Activated CD8-positive, alpha-beta memory T cell treated with anti-CD3 and anti-CD28 coated beads, Interleukin-2, amount 10 ng/mL, durations not matched to agents 7 days and 5 days (primary cell): ENCODE results near the gene SMARCC1. TPM values are rescaled to one million over a fixed set of nuclear protein-coding genes. Genes with fewer than 3 reads are reported as not detected.
"Not testable (repeated sequence)": the region's sequence is repeated elsewhere in the genome, so short reads cannot be mapped to it uniquely, and the experiment has no call there.

Experiments
- ATAC-seq: fragments of 150-1000 bp; cut with Tn5 transposase; one replicate; pipeline ENCODE4 v1.10.0; 2021; ENCODE audit warnings: moderate library complexity
- CTCF ChIA-PET: fragments of 350-600 bp; sonication (Branson Sonifier 250); formaldehyde crosslinking; loops from one replicate; lab custom pipeline; 2021; ENCODE audit warnings: antibody characterized with exemption; lab: Charles Lee
- DNase-seq: peaks from one replicate; pipeline ENCODE4 v3.0.0-alpha.2; 2020
- H3K27ac Mint-ChIP-seq: one replicate; pipeline ENCODE4 v1.8.0; 2021; ENCODE audit warnings: mild to moderate bottlenecking, mixed read lengths
- H3K27me3 Mint-ChIP-seq: one replicate; pipeline ENCODE4 v1.8.0; 2021; ENCODE audit warnings: mixed read lengths
- H3K36me3 Mint-ChIP-seq: one replicate; pipeline ENCODE4 v1.8.0; 2021; ENCODE audit warnings: mild to moderate bottlenecking, mixed read lengths
- H3K4me1 Mint-ChIP-seq: one replicate; pipeline ENCODE4 v1.8.0; 2021; ENCODE audit warnings: mixed read lengths
- H3K4me3 Mint-ChIP-seq: one replicate; pipeline ENCODE4 v1.8.0; 2021; ENCODE audit warnings: mild to moderate bottlenecking, moderate library complexity, mixed read lengths
- H3K9me3 Mint-ChIP-seq: one replicate; pipeline ENCODE4 v1.8.0; 2022; ENCODE audit warnings: low read depth, mixed read lengths
- total RNA-seq, 2 experiments: library from RNA; stranded (reverse); gene quantifications; one replicate each; pipeline ENCODE4 v1.2.3, GENCODE V29; 2021

SMARCC1 gene
- total RNA-seq = 100 to 1,000 TPM in 1 of 2 experiments, 10 to 100 TPM in 1; 84.3 to 111 TPM

- Mint-ChIP-seq H3K27me3 (no peaks in the 10 kb centered on the region), H3K36me3 (no peaks in the 10 kb centered on the region), H3K4me1 (peaks cover 22% of the 10 kb centered on the region), H3K4me3 (peak within 1 kb of the TSS; percentile 94), H3K9me3 (no peaks in the 10 kb centered on the region), H3K27ac (peak within 1 kb of the TSS; percentile 98)
- peak; percentile 99 for DNase-seq
- peak; percentile 95 for ATAC-seq
- CTCF ChIA-PET = interaction anchor here (0.9 kb wide), 1 partner anchor 260 kb away, joined by 3 read pairs; no protein-coding TSS in a partner anchor
These were observed at the start of gene SMARCC1 for GRCh38 chr3:47781685-47782445. TSS of gene SMARCC1 (minus strand) at chr3:47781893. CDS start at chr3:47781797, 96 bp downstream.

- peak overlapping the region; percentile 19 for H3K27ac Mint-ChIP-seq
- CTCF ChIA-PET = interaction anchor here (1.3 kb wide), 1 partner anchor 8 kb away, joined by 5 read pairs; no protein-coding TSS in a partner anchor
- H3K9me3 Mint-ChIP-seq, H3K4me3 Mint-ChIP-seq, DNase-seq, ATAC-seq, H3K27me3 Mint-ChIP-seq: not testable (repeated sequence)
- peaks cover 35% of the 10 kb centered on the region for H3K4me1 Mint-ChIP-seq
- H3K36me3 Mint-ChIP-seq = peaks cover 50% of the 10 kb centered on the region
These were observed 47.8 kb upstream of the SMARCC1 start for GRCh38 chr3:47829482-47829881.

- ATAC-seq (no peak), DNase-seq (no peak)
- Mint-ChIP-seq H3K4me1 (peaks cover 35% of the 10 kb centered on the region), H3K4me3 (peak overlapping the region; percentile 91), H3K27me3 (no peaks in the 10 kb centered on the region), H3K27ac (peak overlapping the region; percentile 77), H3K9me3 (no peaks in the 10 kb centered on the region), H3K36me3 (peaks cover 36% of the 10 kb centered on the region)
- CTCF ChIA-PET = interaction anchor here (0.6 to 3.6 kb wide), 36 partner anchors 8 to 785 kb away, joined by 3 to 52 read pairs (median 5); partner anchors contain the start of genes DHX30 and ELP6
These were observed 43.9 kb upstream of the SMARCC1 start for GRCh38 chr3:47825590-47825989.

GRCh38 chr3:47824541-47825473 is 43.1 kb upstream of the SMARCC1 start:
- peak; percentile 81 for DNase-seq
- peaks cover 35% of the 10 kb centered on the region for H3K36me3 Mint-ChIP-seq
- H3K9me3 Mint-ChIP-seq = no peaks in the 10 kb centered on the region
- CTCF ChIA-PET = interaction anchor here (0.6 to 3.6 kb wide), 43 partner anchors 9 to 786 kb away, joined by 3 to 52 read pairs (median 4); partner anchors contain the start of genes DHX30 and ELP6
- peak overlapping the region; percentile 91 for H3K4me3 Mint-ChIP-seq
- peak overlapping the region; percentile 77 for H3K27ac Mint-ChIP-seq
- peaks cover 35% of the 10 kb centered on the region for H3K4me1 Mint-ChIP-seq
- no peaks in the 10 kb centered on the region for H3K27me3 Mint-ChIP-seq
- peak; percentile 99 for ATAC-seq

- H3K4me3 Mint-ChIP-seq = no peak overlapping the region
- H3K27ac Mint-ChIP-seq = no peak overlapping the region
- no peaks in the 10 kb centered on the region for H3K27me3 Mint-ChIP-seq
- no peaks in the 10 kb centered on the region for H3K9me3 Mint-ChIP-seq
- CTCF ChIA-PET = interaction anchor here (1.9 to 6.5 kb wide), 2 partner anchors 7 to 172 kb away, joined by 5 to 52 read pairs; no protein-coding TSS in a partner anchor
- no peaks in the 10 kb centered on the region for H3K4me1 Mint-ChIP-seq
- peaks cover 20% of the 10 kb centered on the region for H3K36me3 Mint-ChIP-seq
- DNase-seq (no peak), ATAC-seq (no peak)
These were observed 35.9 kb upstream of the SMARCC1 start for GRCh38 chr3:47817609-47818008.

GRCh38 chr3:47813551-47814177 is 32.0 kb upstream of the SMARCC1 start:
- ATAC-seq = no peak
- CTCF ChIA-PET = interaction anchor here (1.0 to 6.5 kb wide), 2 partner anchors 11 to 24 kb away, joined by 4 to 52 read pairs; no protein-coding TSS in a partner anchor
- Mint-ChIP-seq H3K36me3 (peaks cover 24% of the 10 kb centered on the region), H3K27ac (no peak overlapping the region), H3K4me1 (no peaks in the 10 kb centered on the region), H3K27me3 (no peaks in the 10 kb centered on the region), H3K4me3 (no peak overlapping the region), H3K9me3 (no peaks in the 10 kb centered on the region)
- no peak for DNase-seq

GRCh38 chr3:47804577-47804976 is 22.9 kb upstream of the SMARCC1 start:
- no peak overlapping the region for H3K27ac Mint-ChIP-seq
- ATAC-seq (no peak), DNase-seq (no peak)
- H3K27me3 Mint-ChIP-seq = no peaks in the 10 kb centered on the region
- CTCF ChIA-PET = interaction anchor here (0.7 to 2.2 kb wide), 8 partner anchors 11 to 347 kb away, joined by 3 to 22 read pairs (median 3); no protein-coding TSS in a partner anchor
- peaks cover 28% of the 10 kb centered on the region for H3K4me1 Mint-ChIP-seq
- peak overlapping the region; percentile 89 for H3K4me3 Mint-ChIP-seq
- H3K9me3 Mint-ChIP-seq = no peaks in the 10 kb centered on the region
- peaks cover 9% of the 10 kb centered on the region for H3K36me3 Mint-ChIP-seq

GRCh38 chr3:47803480-47804025 is 21.9 kb upstream of the SMARCC1 start:
- CTCF ChIA-PET = interaction anchor here (1.1 to 2.2 kb wide), 2 partner anchors 21 to 288 kb away, joined by 3 to 22 read pairs; no protein-coding TSS in a partner anchor
- ATAC-seq (no peak), DNase-seq (peak; percentile 64)
- peaks cover 9% of the 10 kb centered on the region for H3K36me3 Mint-ChIP-seq
- H3K27ac Mint-ChIP-seq = peak overlapping the region; percentile 89
- H3K4me1 Mint-ChIP-seq = peaks cover 28% of the 10 kb centered on the region
- peak overlapping the region; percentile 89 for H3K4me3 Mint-ChIP-seq
- no peaks in the 10 kb centered on the region for H3K27me3 Mint-ChIP-seq
- no peaks in the 10 kb centered on the region for H3K9me3 Mint-ChIP-seq

- Mint-ChIP-seq H3K36me3 (peaks cover 9% of the 10 kb centered on the region), H3K27me3 (no peaks in the 10 kb centered on the region), H3K4me1 (peaks cover 28% of the 10 kb centered on the region), H3K9me3 (no peaks in the 10 kb centered on the region), H3K27ac (peak within 1 kb of the TSS; percentile 93), H3K4me3 (peak within 1 kb of the TSS; percentile 89)
- ATAC-seq = peak; percentile 92
- CTCF ChIA-PET = interaction anchor here (0.8 to 3.0 kb wide), 6 partner anchors 9 to 382 kb away, joined by 3 to 14 read pairs (median 4); no protein-coding TSS in a partner anchor
- DNase-seq = peak; percentile 88
These were observed 21.2 kb upstream of the SMARCC1 start, which contains the start of gene DHX30 for GRCh38 chr3:47802734-47803479. TSS of gene DHX30 (plus strand) at chr3:47803138. CDS start at chr3:47810684, 7,546 bp downstream.

- H3K27ac Mint-ChIP-seq = no peak overlapping the region
- no peaks in the 10 kb centered on the region for H3K9me3 Mint-ChIP-seq
- CTCF ChIA-PET = interaction anchor here (0.8 to 1.5 kb wide), 4 partner anchors 10 to 288 kb away, joined by 3 to 5 read pairs (median 4); no protein-coding TSS in a partner anchor
- no peak overlapping the region for H3K4me3 Mint-ChIP-seq
- H3K36me3 Mint-ChIP-seq = peaks cover 2% of the 10 kb centered on the region
- H3K27me3 Mint-ChIP-seq = peaks cover 4% of the 10 kb centered on the region
- peaks cover 25% of the 10 kb centered on the region for H3K4me1 Mint-ChIP-seq
- no peak for ATAC-seq
- no peak for DNase-seq
These were observed 18.0 kb upstream of the SMARCC1 start for GRCh38 chr3:47799733-47800132.

GRCh38 chr3:47794544-47794943 is 12.9 kb upstream of the SMARCC1 start:
- CTCF ChIA-PET = interaction anchor here (0.8 to 1.6 kb wide), 3 partner anchors 18 to 272 kb away, joined by 3 to 7 read pairs (median 4); no protein-coding TSS in a partner anchor
- Mint-ChIP-seq H3K9me3 (no peaks in the 10 kb centered on the region), H3K4me1 (no peaks in the 10 kb centered on the region), H3K27ac (no peak overlapping the region), H3K27me3 (peaks cover 4% of the 10 kb centered on the region), H3K36me3 (no peaks in the 10 kb centered on the region), H3K4me3 (no peak overlapping the region)
- ATAC-seq (no peak), DNase-seq (no peak)
